SU-DHL-6 (cell line): ENCODE measurements around the gene SYF2.

Source experiments
- H2AFZ ChIP-seq: fragments of 200-600 bp; sonication (generic); 2 replicates; pipeline ENCODE4 v1.6.1; 2014; ENCODE audit warnings: low read depth, mild to moderate bottlenecking, moderate library complexity, mixed read lengths, antibody characterized with exemption, low read length; ENCODE audit not compliant: severe bottlenecking
- H3F3A ChIP-seq: fragments of 200-600 bp; shearing (Covaris generic); 2 replicates; pipeline ENCODE4 v1.6.0; 2016; ENCODE audit warnings: antibody characterized with exemption, mild to moderate bottlenecking; ENCODE audit not compliant: insufficient read depth
- H3K27ac ChIP-seq: fragments of 200-600 bp; sonication (generic); 2 replicates; pipeline ENCODE4 v1.5.1; 2016; ENCODE audit warnings: low read depth, mild to moderate bottlenecking, low read length, moderate library complexity, mixed read lengths
- H3K27me3 ChIP-seq: fragments of 200-600 bp; sonication (generic), shearing (Covaris generic); 2 replicates; pipeline ENCODE4 v1.6.0; 2014; ENCODE audit warnings: mild to moderate bottlenecking, low read length
- H3K36me3 ChIP-seq: fragments of 200-600 bp; sonication (generic); 2 replicates; pipeline ENCODE4 v1.6.1; 2014; ENCODE audit warnings: mild to moderate bottlenecking, low read length, mixed read lengths
- H3K4me2 ChIP-seq: fragments of 300-600, 200-600 bp; shearing (Covaris generic), sonication (generic); 2 replicates; pipeline ENCODE4 v1.6.0; 2014; ENCODE audit warnings: low read length, low read depth, mild to moderate bottlenecking; ENCODE audit not compliant: poor library complexity, severe bottlenecking
- H3K4me3 ChIP-seq: fragments of 200-600 bp; sonication (generic); 2 replicates; pipeline ENCODE4 v1.5.1; 2014; ENCODE audit warnings: antibody characterized with exemption, low read length, mild to moderate bottlenecking, mixed read lengths; ENCODE audit not compliant: insufficient read depth, poor library complexity, severe bottlenecking
- H3K79me2 ChIP-seq: fragments of 200-600 bp; sonication (generic); 2 replicates; pipeline ENCODE4 v1.6.1; 2014; ENCODE audit warnings: mild to moderate bottlenecking, low read length, moderate library complexity; ENCODE audit not compliant: insufficient read depth
- H3K9ac ChIP-seq: fragments of 200-600 bp; sonication (generic); 2 replicates; pipeline ENCODE4 v1.7.0; 2014; ENCODE audit warnings: mild to moderate bottlenecking, low read length
- H3K9me2 ChIP-seq: fragments of 200-600 bp; sonication (generic); replicated peaks from 2 replicates; pipeline ENCODE4 v1.6.1; 2014; ENCODE audit warnings: low read length; ENCODE audit not compliant: insufficient read depth
- H3K9me3 ChIP-seq: fragments of 200-600 bp; sonication (generic); 2 replicates; pipeline ENCODE4 v1.6.1; 2014; ENCODE audit warnings: low read length, mixed read lengths; ENCODE audit not compliant: insufficient read depth
- H4K20me1 ChIP-seq: fragments of 200-600 bp; sonication (generic); 2 replicates; pipeline ENCODE4 v1.6.1; 2014; ENCODE audit warnings: low read depth, mild to moderate bottlenecking, antibody characterized with exemption, low read length, moderate library complexity, mixed read lengths
- CTCF ChIP-seq: fragments of 200-600 bp; sonication (generic); IDR thresholded peaks from one replicate; pipeline ENCODE4 v1.5.1; 2017; ENCODE audit warnings: antibody characterized with exemption, mild to moderate bottlenecking, low read length, moderate library complexity; ENCODE audit not compliant: insufficient read depth, poor library complexity, severe bottlenecking
- EZH2phosphoT487 ChIP-seq: fragments of 200-600 bp; sonication (generic), shearing (Covaris generic); conservative IDR thresholded peaks from 2 replicates; pipeline ENCODE4 v1.6.1; 2018; ENCODE audit warnings: mild to moderate bottlenecking, antibody characterized with exemption, low read length, moderate library complexity, mixed read lengths

SYF2 gene

DNA sequence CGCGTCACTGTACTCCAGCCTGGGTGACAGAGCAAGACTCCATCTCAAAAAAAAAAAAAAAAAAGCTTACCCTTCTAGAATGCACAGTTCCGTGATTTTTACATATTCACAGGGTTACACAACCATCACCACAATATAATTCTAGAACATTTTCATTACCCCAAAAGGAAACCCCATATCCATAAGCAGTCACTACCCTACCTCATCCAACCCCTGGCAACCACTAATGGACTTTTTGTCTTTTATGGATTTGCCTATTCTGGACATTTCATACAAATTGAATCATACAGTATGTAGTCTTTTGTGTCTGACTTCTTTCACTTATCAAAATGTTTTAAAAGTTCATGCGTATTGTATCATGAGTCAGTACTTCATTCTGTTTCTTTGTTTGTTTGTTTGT lies 22.8 kb downstream of the SYF2 start:
- no peak overlapping the region for H3K27ac ChIP-seq
- H3K9me3 ChIP-seq = no peaks in the 10 kb centered on the region
- H3K9ac ChIP-seq = no peak overlapping the region
- no peak for TF ChIP-seq CTCF
- no peak for TF ChIP-seq EZH2phosphoT487
- no peaks in the 10 kb centered on the region for H3F3A ChIP-seq
- no peaks in the 10 kb centered on the region for H3K27me3 ChIP-seq
- H3K36me3 ChIP-seq = no peaks in the 10 kb centered on the region
- H3K79me2 ChIP-seq = no peaks in the 10 kb centered on the region
- no peak overlapping the region for H3K4me2 ChIP-seq
- no peak overlapping the region for H2AFZ ChIP-seq
- H3K9me2 ChIP-seq = no peaks in the 10 kb centered on the region
- H3K4me3 ChIP-seq = no peak overlapping the region
- H4K20me1 ChIP-seq = no peaks in the 10 kb centered on the region

- Histone ChIP-seq H3K4me3 (no peak overlapping the region), H3K36me3 (no peaks in the 10 kb centered on the region), H3K9ac (no peak overlapping the region), H3K9me2 (no peaks in the 10 kb centered on the region), H3K27ac (no peak overlapping the region), H4K20me1 (no peaks in the 10 kb centered on the region), H3K79me2 (no peaks in the 10 kb centered on the region), H3K4me2 (no peak overlapping the region), H3F3A (no peaks in the 10 kb centered on the region), H3K27me3 (no peaks in the 10 kb centered on the region), H2AFZ (no peak overlapping the region), H3K9me3 (no peaks in the 10 kb centered on the region)
- TF ChIP-seq EZH2phosphoT487 (no peak), CTCF (no peak)
These were observed 23.6 kb downstream of the SYF2 start for GRCh38 chr1:25208561-25209222.

DNA sequence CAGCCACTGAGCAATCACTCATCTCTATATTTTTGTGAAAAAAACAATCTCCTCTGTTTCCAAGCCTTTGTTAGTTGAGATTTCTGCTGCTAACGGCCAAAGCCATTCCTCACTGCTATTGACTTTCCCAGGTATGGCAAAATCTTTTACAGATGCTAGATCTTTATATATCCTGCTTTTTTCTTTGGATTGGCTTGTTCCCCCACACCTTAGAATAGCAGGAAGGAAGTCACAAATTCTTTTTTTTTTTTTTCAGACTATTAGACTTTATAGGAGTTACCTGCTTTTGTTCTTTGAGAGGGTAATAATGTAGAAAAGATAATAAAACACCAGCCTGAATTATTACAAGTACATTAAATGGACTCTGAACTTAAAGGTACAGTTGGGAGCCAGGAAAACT lies 24.2 kb downstream of the SYF2 start:
- Histone ChIP-seq H4K20me1 (no peaks in the 10 kb centered on the region), H3K79me2 (no peaks in the 10 kb centered on the region), H3K36me3 (no peaks in the 10 kb centered on the region), H3K9ac (no peak overlapping the region), H3K27ac (no peak overlapping the region), H3K9me3 (no peaks in the 10 kb centered on the region), H3K27me3 (no peaks in the 10 kb centered on the region), H2AFZ (no peak overlapping the region), H3K4me3 (no peak overlapping the region), H3F3A (no peaks in the 10 kb centered on the region), H3K9me2 (no peaks in the 10 kb centered on the region), H3K4me2 (no peak overlapping the region)
- TF ChIP-seq CTCF = no peak
- no peak for TF ChIP-seq EZH2phosphoT487
